GM21786 (cell line): ENCODE measurements around the gene PDZD7.

Experiments used
- ATAC-seq: cut with Tn5 transposase; IDR thresholded peaks from one replicate; pipeline ENCODE4 v1.9.1; 2021; ENCODE audit not compliant: unreplicated experiment

The PDZD7 gene

DNA sequence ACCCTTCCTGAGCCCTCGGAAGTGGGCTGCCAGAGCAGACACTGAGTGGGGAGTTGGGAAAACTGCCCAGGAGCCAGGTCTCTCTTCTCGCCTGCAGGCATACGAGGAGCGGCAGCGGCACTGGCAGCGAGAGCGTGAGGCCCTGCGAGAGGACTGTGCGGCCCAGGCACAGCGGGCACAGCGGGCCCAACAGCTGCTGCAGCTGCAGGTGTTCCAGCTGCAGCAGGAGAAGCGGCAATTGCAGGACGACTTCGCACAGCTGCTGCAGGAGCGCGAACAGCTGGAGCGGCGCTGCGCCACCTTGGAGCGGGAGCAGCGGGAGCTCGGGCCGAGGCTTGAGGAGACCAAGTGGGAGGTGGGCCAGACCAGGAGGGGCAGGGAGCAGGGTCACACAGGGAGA lies 25.6 kb downstream of the PDZD7 start:
- ATAC-seq, result no peak

DNA sequence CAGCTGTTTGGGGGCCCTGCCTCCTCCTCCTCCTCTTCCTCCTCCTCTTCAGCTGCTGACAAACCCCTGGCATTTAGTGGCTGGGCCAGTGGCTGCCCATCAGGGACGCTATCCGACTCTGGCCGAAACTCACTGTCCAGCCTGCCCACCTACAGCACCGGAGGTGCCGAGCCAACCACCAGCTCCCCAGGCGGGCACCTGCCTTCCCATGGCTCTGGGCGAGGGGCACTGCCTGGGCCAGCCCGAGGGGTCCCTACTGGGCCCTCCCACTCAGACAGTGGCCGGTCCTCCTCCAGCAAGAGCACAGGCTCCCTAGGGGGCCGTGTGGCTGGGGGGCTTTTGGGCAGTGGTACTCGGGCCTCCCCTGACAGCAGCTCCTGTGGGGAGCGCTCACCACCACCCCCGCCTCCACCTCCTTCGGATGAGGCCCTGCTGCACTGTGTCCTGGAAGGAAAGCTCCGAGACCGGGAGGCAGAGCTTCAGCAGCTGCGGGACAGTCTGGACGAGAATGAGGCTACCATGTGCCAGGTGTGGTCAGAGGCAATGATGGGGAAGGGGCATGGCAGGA lies 27.2 kb downstream of the PDZD7 start:
- ATAC-seq, result no peak

DNA sequence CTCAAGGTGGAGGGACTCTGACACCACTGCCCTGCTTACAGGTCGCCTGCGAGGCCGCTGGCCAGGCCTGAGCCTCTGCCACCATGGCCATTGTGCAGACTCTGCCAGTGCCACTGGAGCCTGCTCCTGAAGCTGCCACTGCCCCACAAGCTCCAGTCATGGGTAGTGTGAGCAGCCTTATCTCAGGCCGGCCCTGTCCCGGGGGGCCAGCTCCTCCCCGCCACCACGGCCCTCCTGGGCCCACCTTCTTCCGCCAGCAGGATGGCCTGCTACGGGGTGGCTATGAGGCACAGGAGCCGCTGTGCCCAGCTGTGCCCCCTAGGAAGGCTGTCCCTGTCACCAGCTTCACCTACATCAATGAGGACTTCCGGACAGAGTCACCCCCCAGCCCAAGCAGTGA lies 28.5 kb downstream of the PDZD7 start:
- no peak for ATAC-seq

DNA sequence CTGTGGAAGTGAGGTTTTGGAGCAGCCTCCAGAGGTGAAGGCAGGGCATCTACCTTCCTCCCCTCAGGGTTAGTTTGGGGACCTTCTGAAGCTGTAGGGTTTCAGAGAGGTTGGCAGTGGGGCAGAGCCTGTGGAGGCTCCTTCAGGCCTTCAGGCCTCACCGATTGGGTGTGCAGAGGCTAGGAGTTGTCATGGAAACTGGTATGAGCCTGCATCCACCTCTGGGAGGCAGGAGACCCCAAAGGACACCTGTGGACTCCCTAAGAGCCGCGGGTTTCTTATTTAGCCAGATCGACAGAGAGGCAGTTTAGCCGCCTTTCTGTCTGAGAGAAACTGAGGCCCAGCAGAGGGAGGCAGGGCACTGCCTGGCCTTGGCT lies 29.3 kb downstream of the PDZD7 start:
- ATAC-seq, result no peak

- no peak for ATAC-seq
These were observed 29.8 kb downstream of the PDZD7 start for GRCh38 chr10:101000915-101001658.

DNA sequence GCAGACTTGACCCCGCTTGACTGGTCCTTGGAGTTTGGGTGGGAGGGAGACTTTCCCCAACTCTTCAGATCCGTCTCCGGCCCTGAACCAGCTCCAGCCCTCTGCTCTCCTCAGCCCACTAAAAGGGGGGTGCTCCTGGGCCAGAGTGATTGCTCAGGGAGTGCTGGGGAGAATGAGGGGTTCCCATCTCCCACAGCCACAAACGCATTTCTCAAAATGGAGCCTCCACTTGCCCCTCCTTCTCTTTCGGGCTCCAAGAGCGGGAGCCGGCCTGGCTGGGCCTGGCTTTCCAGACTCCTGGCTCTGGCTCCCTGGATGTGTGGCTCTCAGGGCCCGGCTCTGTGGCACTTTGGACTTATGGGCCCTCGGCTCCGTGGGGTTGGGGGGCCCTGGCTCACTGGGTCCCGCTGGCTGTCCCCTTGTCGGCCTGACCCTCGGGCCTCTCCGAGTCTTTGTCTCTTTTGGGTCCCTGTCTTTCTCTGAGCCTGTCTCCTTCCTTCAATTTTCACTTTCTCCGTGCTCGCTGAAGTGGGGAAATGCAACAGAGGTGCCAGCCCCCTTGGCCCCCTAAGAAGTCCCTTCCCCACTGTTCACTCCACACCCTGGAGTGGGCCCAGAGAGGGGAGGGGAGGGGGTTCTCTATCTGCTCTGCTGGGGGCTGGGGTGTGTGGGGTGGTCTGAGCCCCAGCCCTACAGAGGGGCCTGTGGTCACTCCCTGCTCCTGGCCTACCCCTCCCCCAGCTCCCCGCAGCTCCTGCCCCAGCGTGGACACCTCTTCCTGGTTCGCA lies 30.6 kb downstream of the PDZD7 start:
- no peak for ATAC-seq

- no peak for ATAC-seq
These were observed 31.2 kb downstream of the PDZD7 start, which contains the start of gene LZTS2 for GRCh38 chr10:100999742-101000126. Gene LZTS2 (plus strand): TSS chr10:100999808. CDS start chr10:101002539, 2,731 bp downstream.

DNA sequence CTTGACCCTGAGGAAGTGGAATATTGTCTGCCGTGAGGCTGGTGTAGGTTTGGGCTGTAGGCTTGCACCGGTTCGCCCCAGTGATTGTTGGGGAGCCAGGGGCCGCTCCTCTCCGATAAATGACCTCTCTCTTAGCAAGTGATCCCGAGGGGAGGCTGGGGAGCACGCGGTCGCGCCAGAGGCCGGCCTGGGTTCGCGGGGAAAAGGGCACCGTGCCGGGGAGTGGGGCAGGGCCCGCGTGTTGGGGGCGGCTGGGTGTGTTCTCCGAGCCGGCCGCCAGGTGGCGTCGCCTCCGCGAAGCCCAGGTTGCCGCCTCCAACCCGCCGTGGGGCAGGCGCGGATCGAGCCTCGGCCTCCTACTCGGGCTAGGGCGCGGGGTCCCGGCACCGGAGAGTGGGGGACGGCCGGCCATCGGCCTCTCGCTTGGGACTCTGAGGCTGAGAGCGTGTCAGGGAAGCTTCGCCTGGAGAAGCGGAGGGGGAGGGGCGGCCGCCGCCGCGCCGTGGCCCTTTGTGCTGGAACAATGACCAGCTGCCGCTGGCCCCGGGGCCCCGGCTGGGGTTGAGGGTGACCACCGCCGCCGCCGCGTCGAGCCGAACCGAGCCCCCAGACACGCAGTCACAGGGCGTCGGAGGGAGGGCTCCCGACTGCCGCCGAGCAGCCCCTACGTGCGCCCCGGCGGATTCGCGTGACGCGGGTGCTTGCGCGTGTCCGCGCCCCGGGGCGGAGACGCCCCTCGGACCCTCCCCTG lies 31.8 kb downstream of the PDZD7 start:
- ATAC-seq, result peak; percentile 34

DNA sequence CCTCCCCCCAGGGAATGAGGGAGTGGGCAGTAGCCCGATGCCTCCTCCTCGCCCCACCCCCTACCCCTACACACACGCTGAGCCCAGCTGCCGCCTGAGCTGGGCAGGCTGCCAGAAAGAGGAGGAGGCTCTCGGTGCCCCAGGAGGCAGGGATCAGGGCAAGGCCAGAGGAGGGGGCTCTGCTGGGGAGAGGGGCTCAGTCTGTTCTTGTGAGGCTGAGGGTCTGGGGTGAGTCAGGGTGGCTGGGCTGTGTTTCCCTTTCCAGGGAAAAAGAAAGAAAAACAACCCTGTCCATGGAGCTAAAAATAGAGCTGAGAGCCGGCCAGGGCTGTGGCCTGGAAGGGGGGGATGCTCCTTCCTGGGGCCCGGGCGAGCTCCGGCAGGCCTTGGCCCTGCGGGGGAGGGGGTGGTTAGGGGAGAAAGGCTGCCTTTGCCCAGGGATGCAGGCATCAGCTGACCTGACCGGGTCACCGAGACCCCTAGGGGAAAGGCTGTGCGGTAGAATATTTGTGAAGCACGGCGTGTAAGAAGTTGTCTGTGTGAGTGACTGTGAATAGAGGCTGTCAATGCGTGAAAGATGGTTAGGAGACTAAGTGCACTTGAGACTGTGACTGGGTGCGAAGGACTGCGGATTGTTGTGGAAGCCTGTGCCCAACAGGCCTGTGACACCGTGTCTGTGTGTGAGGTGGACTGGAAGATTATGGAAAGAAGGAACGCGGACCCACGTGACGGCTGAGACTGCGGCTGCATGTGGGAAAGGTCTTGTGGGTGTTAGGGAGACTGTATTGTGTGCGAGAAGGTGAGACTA lies 32.5 kb downstream of the PDZD7 start:
- ATAC-seq, result peak; percentile 35

DNA sequence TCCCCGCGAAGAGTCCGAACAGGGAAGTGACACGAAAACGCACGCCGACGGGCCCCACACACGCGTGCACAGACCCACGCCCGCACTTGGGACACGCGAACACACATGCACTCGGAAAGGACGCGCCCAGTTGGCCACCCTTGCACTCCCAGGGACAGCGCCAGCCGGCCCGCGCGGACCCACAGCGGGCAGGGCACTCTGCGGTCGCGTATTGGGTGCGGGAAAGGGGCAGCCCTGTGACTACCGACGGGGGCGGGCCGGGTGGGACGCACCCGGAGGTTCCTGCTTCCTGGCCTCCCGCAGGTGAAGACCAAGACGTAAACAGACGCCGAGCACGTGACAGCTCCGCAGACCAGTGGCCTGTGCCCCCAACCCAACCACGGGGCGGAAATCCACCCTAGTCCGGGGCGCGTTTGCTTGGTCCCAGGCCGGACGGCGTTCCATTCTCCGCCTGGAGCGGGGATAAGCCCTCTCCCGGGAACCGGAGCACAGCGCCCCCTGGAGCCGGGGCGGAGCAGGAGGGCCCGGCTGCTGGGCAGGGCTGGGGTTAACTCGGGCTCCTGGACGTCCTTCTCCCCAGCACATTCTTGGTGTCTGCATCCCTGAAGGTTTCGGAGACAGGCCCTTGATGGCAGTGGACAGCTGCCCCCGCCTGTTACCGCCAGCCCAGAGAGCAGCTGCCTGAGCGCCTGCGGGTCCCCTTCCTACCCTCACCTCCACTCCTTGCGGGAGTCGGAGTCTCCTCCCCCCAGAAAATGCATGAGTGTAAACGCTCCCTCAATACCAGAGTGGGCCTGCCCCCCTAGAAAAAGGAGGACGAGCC lies 33.4 kb downstream of the PDZD7 start:
- ATAC-seq, result peak; percentile 26

DNA sequence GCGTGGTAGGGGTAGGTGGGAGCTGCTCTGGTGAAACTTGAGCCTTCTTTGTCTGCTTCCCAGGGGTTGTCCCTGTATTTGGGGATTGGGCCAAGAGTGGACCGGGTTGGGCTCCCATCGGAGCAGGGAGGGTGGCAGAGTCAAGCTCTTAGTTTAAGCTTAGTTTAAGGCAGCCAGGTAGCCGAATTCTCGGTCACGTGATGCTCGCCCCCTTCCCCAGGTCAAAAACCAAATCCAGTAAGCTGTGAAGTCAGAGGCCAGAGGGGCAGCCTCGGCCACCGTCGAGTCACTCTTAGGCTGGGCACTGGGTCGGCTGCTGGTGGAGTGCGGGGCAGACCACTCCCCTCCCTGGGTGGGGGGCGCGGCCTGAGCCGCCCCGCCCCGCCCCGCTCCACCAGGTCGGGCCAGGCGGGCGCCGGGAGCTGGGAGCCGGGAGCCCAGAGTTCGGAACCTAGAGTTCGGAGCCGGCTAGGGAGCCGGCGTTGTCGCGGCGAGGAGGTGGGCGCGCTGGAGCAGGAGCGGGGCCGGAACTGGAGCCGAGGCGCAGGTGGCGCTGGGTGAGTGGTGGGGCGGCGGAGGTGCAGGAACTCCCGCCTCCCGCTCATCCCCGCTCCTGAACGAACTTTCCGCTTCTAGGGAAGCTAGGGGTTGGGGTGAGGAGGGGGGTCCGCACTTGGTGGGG lies 34.1 kb downstream of the PDZD7 start:
- ATAC-seq, result no peak

GRCh38 chr10:100995181-100995580 lies 35.7 kb downstream of the PDZD7 start:
- no peak for ATAC-seq

- no peak for ATAC-seq
These were observed 36.8 kb downstream of the PDZD7 start for GRCh38 chr10:100993986-100994708.

DNA sequence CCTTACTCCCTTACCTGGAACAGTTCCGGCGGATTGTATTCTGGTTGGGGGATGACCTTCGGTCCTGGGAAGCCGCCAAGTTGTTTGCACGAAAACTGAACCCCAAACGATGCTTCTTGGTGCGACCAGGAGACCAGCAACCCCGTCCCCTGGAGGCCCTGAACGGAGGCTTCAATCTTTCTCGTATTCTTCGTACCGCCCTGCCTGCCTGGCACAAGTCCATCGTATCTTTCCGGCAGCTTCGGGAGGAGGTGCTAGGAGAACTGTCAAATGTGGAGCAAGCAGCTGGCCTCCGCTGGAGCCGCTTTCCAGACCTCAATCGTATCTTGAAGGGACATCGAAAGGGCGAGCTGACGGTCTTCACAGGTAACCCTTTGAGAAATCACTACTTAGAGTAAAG lies 41.8 kb downstream of the PDZD7 start:
- ATAC-seq, result no peak

DNA sequence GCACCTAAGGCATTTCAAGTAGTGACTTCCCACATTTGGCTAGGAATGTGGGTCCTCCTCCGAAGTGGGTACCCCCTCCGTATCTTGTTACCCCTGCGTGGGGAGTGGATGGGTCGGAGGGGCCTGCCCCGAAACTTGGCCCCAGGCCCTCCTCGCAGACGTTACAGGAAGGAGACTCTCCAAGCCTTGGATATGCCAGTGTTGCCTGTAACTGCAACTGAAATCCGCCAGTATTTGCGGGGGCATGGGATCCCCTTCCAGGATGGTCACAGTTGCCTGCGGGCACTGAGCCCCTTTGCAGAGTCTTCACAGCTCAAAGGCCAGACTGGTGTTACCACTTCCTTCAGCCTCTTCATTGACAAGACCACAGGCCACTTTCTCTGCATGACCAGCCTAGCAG lies 42.8 kb downstream of the PDZD7 start:
- ATAC-seq, result no peak

GRCh38 chr10:100987685-100988049 lies 43.3 kb downstream of the PDZD7 start:
- peak; percentile 10 for ATAC-seq

- peak; percentile 82 for ATAC-seq
These were observed 43.8 kb downstream of the PDZD7 start, which contains the start of the genes MRPL43 and TWNK for GRCh38 chr10:100986952-100987684. Gene MRPL43 (minus strand): TSS chr10:100987497. CDS start chr10:100987443, 54 bp downstream. Gene TWNK (plus strand): TSS chr10:100987543. CDS start chr10:100988211, 668 bp downstream.

DNA sequence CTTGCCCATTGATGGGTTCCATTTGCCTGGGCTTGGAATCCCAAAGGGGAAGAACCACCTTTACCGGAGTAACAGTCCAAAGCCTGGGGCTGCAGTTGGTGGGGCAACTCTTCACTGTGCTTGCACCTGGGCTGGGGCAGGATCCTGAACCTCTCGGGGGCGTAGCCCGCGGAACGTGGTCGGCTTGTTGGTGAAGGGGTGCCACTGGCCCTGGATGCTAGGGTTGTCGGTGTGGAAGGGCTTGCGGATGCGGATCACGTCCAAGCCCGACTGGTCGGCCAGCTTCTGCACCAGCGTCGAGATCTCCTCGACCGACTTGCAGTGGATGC lies 44.3 kb downstream of the PDZD7 start:
- ATAC-seq, result no peak
